WTC11 (cell line): ENCODE measurements around the gene NRXN2. TPM values are rescaled to one million over a fixed set of nuclear protein-coding genes. Genes with fewer than 3 reads are reported as not detected.

ENCODE experiments used
- ATAC-seq: fragments of 200-7000 bp; cut with Tn5 transposase; 2 replicates; pipeline ENCODE4 v1.10.0; 2021; ENCODE audit warnings: mild to moderate bottlenecking, moderate library complexity
- CTCF ChIA-PET: fragments of 300-600 bp; sonication (Branson Sonifier 250); formaldehyde crosslinking; loops from one replicate; lab custom pipeline; 2021; ENCODE audit warnings: antibody characterized with exemption; lab: Charles Lee
- POLR2A ChIA-PET: fragments of 350-600 bp; sonication (Branson Sonifier 250); formaldehyde crosslinking; loops from one replicate; lab custom pipeline; 2021; ENCODE audit warnings: antibody characterized with exemption; lab: Charles Lee
- DNase-seq: peaks from one replicate; pipeline ENCODE4 v3.0.0; 2021; ENCODE audit warnings: low spot score
- H3K27ac Mint-ChIP-seq: 2 replicates; pipeline ENCODE4 v1.8.0; 2021; ENCODE audit warnings: mixed read lengths
- H3K27me3 Mint-ChIP-seq: 2 replicates; pipeline ENCODE4 v1.8.0; 2021; ENCODE audit warnings: low read depth, mild to moderate bottlenecking, moderate library complexity, mixed read lengths
- H3K36me3 Mint-ChIP-seq: 2 replicates; pipeline ENCODE4 v1.8.0; 2021; ENCODE audit warnings: mixed read lengths
- H3K4me1 Mint-ChIP-seq: 2 replicates; pipeline ENCODE4 v1.8.0; 2022; ENCODE audit warnings: mixed read lengths
- H3K4me3 Mint-ChIP-seq: 2 replicates; pipeline ENCODE4 v1.8.0; 2021; ENCODE audit warnings: mild to moderate bottlenecking, moderate library complexity, mixed read lengths
- H3K9me3 Mint-ChIP-seq: 2 replicates; pipeline ENCODE4 v1.8.0; 2021; ENCODE audit warnings: mixed read lengths
- ATF1 ChIP-seq: sonication (generic); formaldehyde crosslinking; IDR thresholded peaks from 2 replicates; pipeline ENCODE4 v1.8.1; 2023; ENCODE audit warnings: mild to moderate bottlenecking, moderate library complexity, missing genetic modification reagents
- CBFB ChIP-seq: sonication (generic); formaldehyde crosslinking; IDR thresholded peaks from 2 replicates; pipeline ENCODE4 v1.8.1; 2022; ENCODE audit warnings: mild to moderate bottlenecking, low read depth, missing genetic modification reagents
- GABPB1 ChIP-seq: sonication (generic); formaldehyde crosslinking; IDR thresholded peaks from 2 replicates; pipeline ENCODE4 v1.8.1; 2023; ENCODE audit warnings: mild to moderate bottlenecking, missing genetic modification reagents
- HMGA2 ChIP-seq: fragments of 250-450 bp; sonication (Bioruptor Pico); IDR thresholded peaks from 2 replicates; pipeline ENCODE4 v1.4.0; 2021; ENCODE audit warnings: mild to moderate bottlenecking, moderate library complexity
- PREB ChIP-seq: sonication (generic); formaldehyde crosslinking; IDR thresholded peaks from 2 replicates; pipeline ENCODE4 v1.8.1; 2022; ENCODE audit warnings: mild to moderate bottlenecking, missing genetic modification reagents, moderate library complexity, borderline replicate concordance
- RELA ChIP-seq: sonication (generic); formaldehyde crosslinking; IDR thresholded peaks from 2 replicates; pipeline ENCODE4 v1.8.1; 2022; ENCODE audit warnings: missing genetic modification reagents, mild to moderate bottlenecking, borderline replicate concordance
- USF1 ChIP-seq: sonication (generic); formaldehyde crosslinking; IDR thresholded peaks from 2 replicates; pipeline ENCODE4 v1.8.0; 2022; ENCODE audit warnings: mild to moderate bottlenecking, missing genetic modification reagents
- ZNF121 ChIP-seq: sonication (generic); formaldehyde crosslinking; IDR thresholded peaks from 2 replicates; pipeline ENCODE4 v1.8.0; 2023; ENCODE audit warnings: missing genetic modification reagents
- ZNF425 ChIP-seq: fragments of 250-450 bp; sonication (Bioruptor Pico); conservative IDR thresholded peaks from 2 replicates; pipeline ENCODE4 v1.9.0; 2021; ENCODE audit warnings: mild to moderate bottlenecking
- total RNA-seq: library from RNA; stranded (reverse); gene quantifications from 3 replicates; pipeline ENCODE4 v1.2.3, GENCODE V29; 2021
- TF ChIP-seq, protein P1 (sequence below): sonication (generic); formaldehyde crosslinking; IDR thresholded peaks from 2 replicates; pipeline ENCODE4 v1.8.0; 2022; ENCODE audit warnings: mild to moderate bottlenecking, missing genetic modification reagents
- TF ChIP-seq, protein P2 (sequence below): sonication (generic); formaldehyde crosslinking; IDR thresholded peaks from 2 replicates; pipeline ENCODE4 v1.8.1; 2023; ENCODE audit warnings: mild to moderate bottlenecking, missing genetic modification reagents, moderate library complexity

The NRXN2 gene
- total RNA-seq, 1 experiment from 2014 or later, result 8.6 TPM

GRCh38 chr11:64580412-64580811, 142.6 kb downstream of the NRXN2 start (continued):
- TF ChIP-seq ZNF425 (CRISPR knock-in tag), result no peak
- TF ChIP-seq, all 79 proteins: peak for 0

- DNase-seq (no peak), ATAC-seq (no peak)
- no peak for TF ChIP-seq RELA (CRISPR knock-in tag)
- H3K4me1 Mint-ChIP-seq, result peaks cover 4% of the 10 kb centered on the region
- no peaks in the 10 kb centered on the region for H3K36me3 Mint-ChIP-seq
- ChIA-PET POLR2A (no interaction called here), CTCF (no interaction called here)
- H3K27me3 Mint-ChIP-seq, result peaks cover 18% of the 10 kb centered on the region
- H3K27ac Mint-ChIP-seq, result no peak overlapping the region
- no peaks in the 10 kb centered on the region; the same call in 1 of the 2 replicates for H3K9me3 Mint-ChIP-seq
- no peak overlapping the region for H3K4me3 Mint-ChIP-seq
Observed at GRCh38 chr11:64577202-64577601, 145.8 kb downstream of the NRXN2 start.

DNA sequence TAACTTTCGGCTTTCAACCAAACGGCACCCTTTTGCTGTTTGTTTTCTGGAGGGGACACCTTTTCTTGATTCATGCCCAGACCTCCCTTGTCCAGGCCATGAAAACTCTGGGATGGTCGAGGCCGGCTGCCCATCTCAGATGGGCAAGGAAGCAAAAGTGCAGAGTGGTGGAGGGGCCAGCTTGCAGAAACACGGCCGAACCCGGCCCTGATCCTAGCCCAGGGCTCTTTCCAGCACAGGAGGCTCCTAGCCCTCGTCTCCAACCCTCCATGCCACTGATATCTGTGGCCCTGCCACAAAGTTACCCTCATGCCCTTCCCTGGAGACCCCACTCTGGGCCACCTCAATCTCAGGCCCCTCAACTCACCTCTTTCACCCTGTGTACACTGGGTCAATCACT, 150.9 kb downstream of the NRXN2 start:
- no peak for ATAC-seq
- peaks cover 19% of the 10 kb centered on the region for H3K27me3 Mint-ChIP-seq
- H3K4me3 Mint-ChIP-seq, result no peak overlapping the region
- ChIA-PET POLR2A (no interaction called here), CTCF (interaction anchor here (0.8 to 1.9 kb wide), 11 partner anchors 13 to 255 kb away, joined by 3 to 12 read pairs (median 5); partner anchors contain the start of gene TRMT112)
- no peak for DNase-seq
- H3K9me3 Mint-ChIP-seq, result no peaks in the 10 kb centered on the region; the same call in 1 of the 2 replicates
- H3K4me1 Mint-ChIP-seq, result peaks cover 16% of the 10 kb centered on the region
- peak overlapping the region; percentile 31; the same call in 1 of the 2 replicates for H3K27ac Mint-ChIP-seq
- no peaks in the 10 kb centered on the region for H3K36me3 Mint-ChIP-seq
- no peak for TF ChIP-seq ATF1 (CRISPR knock-in tag)

- Mint-ChIP-seq H3K4me3 (no peak overlapping the region), H3K27me3 (peaks cover 19% of the 10 kb centered on the region), H3K27ac (no peak overlapping the region), H3K4me1 (peaks cover 22% of the 10 kb centered on the region), H3K9me3 (no peaks in the 10 kb centered on the region), H3K36me3 (no peaks in the 10 kb centered on the region)
- ChIA-PET POLR2A (interaction anchor here (0.6 kb wide), 1 partner anchor 14 kb away, joined by 10 read pairs; no protein-coding TSS in a partner anchor), CTCF (interaction anchor here (0.6 to 1.9 kb wide), 13 partner anchors 14 to 1652 kb away, joined by 3 to 12 read pairs (median 5); partner anchors contain the start of gene TRMT112)
- TF ChIP-seq, protein P1, sequence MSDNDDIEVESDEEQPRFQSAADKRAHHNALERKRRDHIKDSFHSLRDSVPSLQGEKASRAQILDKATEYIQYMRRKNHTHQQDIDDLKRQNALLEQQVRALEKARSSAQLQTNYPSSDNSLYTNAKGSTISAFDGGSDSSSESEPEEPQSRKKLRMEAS (CRISPR knock-in tag), result peak; percentile 52; the same call in 1 of the 2 replicates
- peak; percentile 80 for TF ChIP-seq GABPB1 (CRISPR knock-in tag)
- no peak for TF ChIP-seq ZNF425 (CRISPR knock-in tag)
- TF ChIP-seq, protein P2, sequence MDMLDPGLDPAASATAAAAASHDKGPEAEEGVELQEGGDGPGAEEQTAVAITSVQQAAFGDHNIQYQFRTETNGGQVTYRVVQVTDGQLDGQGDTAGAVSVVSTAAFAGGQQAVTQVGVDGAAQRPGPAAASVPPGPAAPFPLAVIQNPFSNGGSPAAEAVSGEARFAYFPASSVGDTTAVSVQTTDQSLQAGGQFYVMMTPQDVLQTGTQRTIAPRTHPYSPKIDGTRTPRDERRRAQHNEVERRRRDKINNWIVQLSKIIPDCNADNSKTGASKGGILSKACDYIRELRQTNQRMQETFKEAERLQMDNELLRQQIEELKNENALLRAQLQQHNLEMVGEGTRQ, result peak; percentile 25; the same call in 1 of the 2 replicates
- no peak for TF ChIP-seq CBFB (CRISPR knock-in tag)
- 0 out of 2 replicates have a peak, but pooled peaks have one; percentile 5 for TF ChIP-seq ZNF121
- DNase-seq (peak; percentile 53), ATAC-seq (peak; percentile 63)
Observed at GRCh38 chr11:64571410-64572091, 151.4 kb downstream of the NRXN2 start.

GRCh38 chr11:64571050-64571409, 152.0 kb downstream of the NRXN2 start:
- Mint-ChIP-seq H3K9me3 (no peaks in the 10 kb centered on the region), H3K27ac (no peak overlapping the region), H3K4me1 (peaks cover 26% of the 10 kb centered on the region), H3K27me3 (peaks cover 19% of the 10 kb centered on the region), H3K36me3 (no peaks in the 10 kb centered on the region), H3K4me3 (no peak overlapping the region)
- no peak for ATAC-seq
- no peak for TF ChIP-seq HMGA2 (CRISPR knock-in tag)
- no peak for TF ChIP-seq USF1 (CRISPR knock-in tag)
- TF ChIP-seq PREB, result no peak
- TF ChIP-seq, all 79 proteins: peak for 0
- ChIA-PET POLR2A (interaction anchor here (0.6 kb wide), 1 partner anchor 13 kb away, joined by 10 read pairs; no protein-coding TSS in a partner anchor), CTCF (interaction anchor here (1.5 to 1.9 kb wide), 2 partner anchors 59 to 78 kb away, joined by 11 to 12 read pairs; no protein-coding TSS in a partner anchor)
- DNase-seq, result no peak
